Activated naive CD4-positive, alpha-beta T cell (primary cell): ENCODE data around the gene HECW1.
A peak's percentile ranks its signal among the peaks of the same experiment; 100 is the strongest.
"Not testable (repeated sequence)": the region's sequence is repeated elsewhere in the genome, so short reads cannot be mapped to it uniquely, and the experiment has no call there.

ENCODE experiments used
- DNase-seq, 4 experiments: peaks; one replicate each; lab custom pipeline; 2025; lab: John Stamatoyannopoulos, UW

The HECW1 gene

GRCh38 chr7:43112459-43112940 lies at the start of gene HECW1:
Gene HECW1, plus strand, starts transcription at chr7:43112647. Its CDS starts 131,259 bp downstream, at chr7:43243906.
- DNase-seq: no peak

- DNase-seq: no peak
These were observed 40.8 kb upstream of the HECW1 start for GRCh38 chr7:43071604-43072003.

- DNase-seq: no peak
These were observed 39.9 kb upstream of the HECW1 start for GRCh38 chr7:43072530-43072929.

GRCh38 chr7:43073811-43074210 lies 38.6 kb upstream of the HECW1 start:
- not testable (repeated sequence) for DNase-seq

- no peak for DNase-seq
These were observed 36.2 kb upstream of the HECW1 start for GRCh38 chr7:43076189-43076605.

- DNase-seq: no peak
These were observed 35.8 kb upstream of the HECW1 start for GRCh38 chr7:43076606-43077005.

- DNase-seq: no peak
These were observed 35.2 kb upstream of the HECW1 start for GRCh38 chr7:43077285-43077684.

- no peak for DNase-seq
These were observed 34.6 kb upstream of the HECW1 start for GRCh38 chr7:43077732-43078391.

GRCh38 chr7:43078794-43079193 lies 33.7 kb upstream of the HECW1 start:
- DNase-seq: no peak

GRCh38 chr7:43081603-43082002 lies 30.8 kb upstream of the HECW1 start:
- DNase-seq: no peak

- DNase-seq: no peak
These were observed 29.3 kb upstream of the HECW1 start for GRCh38 chr7:43083106-43083505.

- DNase-seq: no peak
These were observed 27.4 kb upstream of the HECW1 start for GRCh38 chr7:43085017-43085416.

GRCh38 chr7:43085992-43086391 lies 26.5 kb upstream of the HECW1 start:
- no peak for DNase-seq

- DNase-seq: no peak
These were observed 19.6 kb upstream of the HECW1 start for GRCh38 chr7:43092819-43093218.

- no peak for DNase-seq
These were observed 15.6 kb upstream of the HECW1 start for GRCh38 chr7:43096875-43097274.

GRCh38 chr7:43099750-43100149 lies 12.7 kb upstream of the HECW1 start:
- no peak for DNase-seq

- DNase-seq: no peak
These were observed 7.5 kb upstream of the HECW1 start for GRCh38 chr7:43104874-43105520.

- DNase-seq: no peak
These were observed 6.8 kb upstream of the HECW1 start for GRCh38 chr7:43105521-43106120.

GRCh38 chr7:43108255-43109011 lies 4.0 kb upstream of the HECW1 start:
- peak in 3 of 4 experiments; percentile 1 to 9 (median 2) for DNase-seq

GRCh38 chr7:43110791-43111535 lies 1.5 kb upstream of the HECW1 start:
- no peak for DNase-seq

GRCh38 chr7:43111630-43112458 lies 603 bp upstream of the HECW1 start:
- no peak for DNase-seq
